Heart right ventricle (tissue), 16 donors: ENCODE results near the gene TAF9B. TPM values are rescaled to one million over a fixed set of nuclear protein-coding genes. Genes with fewer than 3 reads are reported as not detected.
A peak's percentile ranks its signal among the peaks of the same experiment; 100 is the strongest.
"Not testable (repeated sequence)": the region's sequence is repeated elsewhere in the genome, so short reads cannot be mapped to it uniquely, and the experiment has no call there.

Source experiments
- ATAC-seq, 8 donors: fragments of 200-7000 bp; cut with Tn5 transposase; one replicate each; pipeline ENCODE4 v1.9.1; 2020; ENCODE audit warnings: mild to moderate bottlenecking in 8 of 8, moderate library complexity in 8 of 8, moderate number of reproducible peaks in 1 of 8
- DNase-seq, 2 donors: peaks; one replicate each; pipeline ENCODE4 v3.0.0-alpha.2; 2020
- H3K27ac ChIP-seq, 10 donors: fragments of 200-600 bp; sonication (generic) in 2 of 10; one replicate each; pipeline versions ENCODE4 v1.5.0 to v1.8.0; 2020 to 2022; ENCODE audit warnings: mild to moderate bottlenecking in 3 of 10
- H3K27me3 ChIP-seq, 7 donors: fragments of 200-600 bp; one replicate each; pipeline ENCODE4 v1.8.0; 2021 to 2022; ENCODE audit warnings: mild to moderate bottlenecking in 2 of 7
- H3K36me3 ChIP-seq, 9 donors: fragments of 200-600 bp; sonication (generic) in 1 of 9; one replicate each; pipeline versions ENCODE4 v1.5.0 to v1.8.0; 2020 to 2022; ENCODE audit warnings: mild to moderate bottlenecking in 2 of 9
- H3K4me1 ChIP-seq, 9 donors: fragments of 200-600 bp; sonication (generic) in 1 of 9; one replicate each; pipeline versions ENCODE4 v1.5.0 to v1.8.0; 2020 to 2022; ENCODE audit warnings: mild to moderate bottlenecking in 4 of 9
- H3K4me3 ChIP-seq, 10 donors: fragments of 200-600 bp; sonication (generic) in 2 of 10; one replicate each; pipeline versions ENCODE4 v1.5.0 to v1.8.0; 2020 to 2022; ENCODE audit warnings: mild to moderate bottlenecking in 7 of 10, moderate library complexity in 2 of 10
- H3K9me3 ChIP-seq, 11 donors: fragments of 200-600 bp in 10 of 11; sonication (generic) in 2 of 11; one replicate each; pipeline versions ENCODE4 v1.5.0 to v1.8.0; 2013 to 2022; ENCODE audit warnings: mild to moderate bottlenecking in 2 of 11, control low read depth in 1 of 11, moderate library complexity in 1 of 11
- WGBS, 2 donors: extraction: QIAGEN DNeasy Blood & Tissue Kit; methylation state at CpG; one replicate each; pipeline ENCODE4 v1.1.7; 2013; ENCODE audit warnings: inconsistent platforms in 1 of 2; 5-methylcytosine and 5-hydroxymethylcytosine counted together
- intact Hi-C, 10 donors: fragments of 100-400 bp; cut with DNase I; formaldehyde crosslinking; loops; one replicate each; pipeline versions ENCODE4 v1.11.1 to v1.14.2; 2022
- polyA plus RNA-seq, 2 donors: library from polyadenylated mRNA; stranded (reverse); fragments of 200-250 nt; gene quantifications; one replicate each; pipeline ENCODE4 v1.2.3, GENCODE V29; 2013
- total RNA-seq, 10 donors: library from RNA; stranded (reverse); fragmentation: NEBNext Ultra II Directional in 3 of 10; extraction: Animal tissue kit (Norgen Biotek cat#: 25700) in 3 of 10; gene quantifications; one replicate each; pipeline versions ENCODE4 v1.2.1 to v1.2.4, GENCODE V29; 2021 to 2023
- TF ChIP-seq, protein P1 (sequence below), 9 donors: fragments of 200-600 bp; sonication (generic) in 2 of 9; IDR thresholded peaks; one replicate each; pipeline versions ENCODE4 v1.5.0 to v1.8.0; 2021 to 2022; ENCODE audit warnings: antibody characterized with exemption in 9 of 9, mild to moderate bottlenecking in 5 of 9, moderate library complexity in 1 of 9
- donor health status: Arrhythmogenic right ventricular cardiomyopathy.
- donor health status: ischemic (EF 13 %, LVEDD 7.1; RV severe dilation, severe dysfunction).
- donor health status: healthy with polysubstance abuse.
- donor health status: DM: no; HTN: yes; CAD: no.
- donor health status: DM: no; HTN: no; CAD: no.
- donor health status: ischemic (EF 25% LVEDD 6.9; RV normal size, moderate dysfunction).
- donor health status: ischemic (EF 25% LVEDD 5.7; RV mildly dilated, moderate dysfunction).
- donor health status: healthy.
- donor health status: DM: yes; HTN: yes; CAD: no.
- donor health status: Ischemic cardiomyopathy.
- donor health status: ischemic (EF 35%, LVEDD 5.7; RV mildly dilated, moderate dysfunction).
- donor health status: nonischemic (EF 11% LVEDD 7.7; RV severe dilation, severe dysfunction).
- donor health status: DM: yes; HTN: yes; CAD: no.
- donor health status: PGD.
- donor health status: ischemic (EF 29% LVEDD 5.4; RV normal size, mild dysfunction).
- donor health status: nonischemic (EF 23%, LVEDD 6.1; RV moderate dilation, normal function).

TAF9B gene
- total and polyA plus RNA-seq, 12 donors = 9.8 to 27.8 (median 21.0) TPM

DNA sequence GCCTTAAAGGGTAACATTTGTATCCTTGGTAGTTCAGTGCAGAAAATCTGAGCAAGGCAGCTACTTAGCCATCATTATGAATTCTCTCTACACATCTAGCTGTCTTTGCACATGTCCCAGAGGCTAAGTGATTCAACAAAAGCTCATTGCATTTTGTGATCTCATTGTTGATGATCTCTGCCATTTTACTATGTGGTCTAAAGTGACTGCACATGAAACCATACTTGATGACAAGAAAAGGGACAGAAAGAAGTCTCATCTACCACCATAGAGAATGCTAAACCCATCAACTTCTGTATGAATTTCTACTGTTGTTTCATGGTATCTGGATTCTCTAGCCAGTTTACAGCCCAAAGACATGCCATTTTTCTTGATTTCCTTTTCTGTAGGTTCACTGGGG is 41.3 kb downstream of the TAF9B start:
- intact Hi-C loops = no loop called here
- Histone ChIP-seq H3K4me1 (peaks cover 0 to under 1% (median 0%) of the 10 kb centered on the region in 9 donors), H3K27me3 (peaks cover 0 to 18% (median 0%) of the 10 kb centered on the region in 7 donors), H3K27ac (no peak overlapping the region), H3K4me3 (no peak overlapping the region), H3K36me3 (no peaks in the 10 kb centered on the region), H3K9me3 (no peaks in the 10 kb centered on the region)
- DNase-seq = no peak
- TF ChIP-seq, protein P1, sequence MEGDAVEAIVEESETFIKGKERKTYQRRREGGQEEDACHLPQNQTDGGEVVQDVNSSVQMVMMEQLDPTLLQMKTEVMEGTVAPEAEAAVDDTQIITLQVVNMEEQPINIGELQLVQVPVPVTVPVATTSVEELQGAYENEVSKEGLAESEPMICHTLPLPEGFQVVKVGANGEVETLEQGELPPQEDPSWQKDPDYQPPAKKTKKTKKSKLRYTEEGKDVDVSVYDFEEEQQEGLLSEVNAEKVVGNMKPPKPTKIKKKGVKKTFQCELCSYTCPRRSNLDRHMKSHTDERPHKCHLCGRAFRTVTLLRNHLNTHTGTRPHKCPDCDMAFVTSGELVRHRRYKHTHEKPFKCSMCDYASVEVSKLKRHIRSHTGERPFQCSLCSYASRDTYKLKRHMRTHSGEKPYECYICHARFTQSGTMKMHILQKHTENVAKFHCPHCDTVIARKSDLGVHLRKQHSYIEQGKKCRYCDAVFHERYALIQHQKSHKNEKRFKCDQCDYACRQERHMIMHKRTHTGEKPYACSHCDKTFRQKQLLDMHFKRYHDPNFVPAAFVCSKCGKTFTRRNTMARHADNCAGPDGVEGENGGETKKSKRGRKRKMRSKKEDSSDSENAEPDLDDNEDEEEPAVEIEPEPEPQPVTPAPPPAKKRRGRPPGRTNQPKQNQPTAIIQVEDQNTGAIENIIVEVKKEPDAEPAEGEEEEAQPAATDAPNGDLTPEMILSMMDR (IDR thresholded peaks at IDR 0.05) = no peak
- ATAC-seq = no peak

DNA sequence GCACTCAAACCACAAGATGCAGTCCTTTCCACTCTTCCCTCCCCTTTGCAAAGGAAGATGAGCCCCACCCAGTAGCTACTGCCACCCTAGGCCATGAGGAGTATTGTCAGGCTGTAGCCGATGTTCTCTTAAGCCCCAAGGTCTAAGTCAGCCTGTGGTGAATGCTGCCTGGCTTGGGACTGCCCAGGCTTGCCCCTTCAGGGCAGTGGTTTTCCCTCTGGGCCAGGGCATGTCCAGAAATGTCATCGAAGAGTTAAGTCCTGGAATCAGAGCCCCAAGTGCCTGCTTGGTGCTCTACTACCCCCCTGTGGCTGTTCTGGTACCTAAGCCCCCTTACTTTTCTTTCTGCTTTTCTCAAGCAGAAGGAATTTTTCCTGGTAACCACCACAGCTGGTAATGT is 47.2 kb downstream of the TAF9B start:
- Histone ChIP-seq H3K36me3 (no peaks in the 10 kb centered on the region), H3K4me3 (no peak overlapping the region), H3K9me3 (peaks cover 0 to 5% (median 0%) of the 10 kb centered on the region in 11 donors), H3K27ac (no peak overlapping the region), H3K4me1 (no peaks in the 10 kb centered on the region), H3K27me3 (peaks cover 0 to 9% (median 0%) of the 10 kb centered on the region in 7 donors)
- ATAC-seq (peak in 1 of 8 donors; percentile 10), DNase-seq (no peak)
- WGBS, 2 donors = 17 to 28% methylated on average over 2 of the region's 2 CpGs
- intact Hi-C loops = no loop called here
- TF ChIP-seq, protein P1 (IDR thresholded peaks at IDR 0.05) = peak in 5 of 9 donors; percentile 11 to 35 (median 25)

DNA sequence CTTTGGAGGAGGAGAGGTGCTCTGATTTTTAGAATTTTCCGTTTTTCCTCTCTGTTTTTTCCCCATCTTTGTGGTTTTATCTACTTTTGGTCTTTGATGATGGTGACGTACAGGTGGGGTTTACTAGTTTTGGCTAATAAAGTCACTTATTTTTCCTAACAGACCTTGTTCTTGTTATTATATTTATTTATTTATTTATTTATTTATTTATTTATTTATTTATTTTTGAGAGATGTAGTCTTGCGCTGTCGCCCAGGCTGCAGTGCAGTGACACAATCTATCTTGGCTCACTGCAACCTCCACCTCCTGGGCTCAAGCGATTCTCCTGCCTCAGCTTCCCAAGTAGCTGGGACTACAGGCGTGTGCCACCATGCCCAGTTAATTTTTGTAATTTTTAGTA is 58.0 kb downstream of the TAF9B start:
- ATAC-seq, H3K9me3 ChIP-seq, H3K4me1 ChIP-seq, H3K4me3 ChIP-seq, intact Hi-C loops, DNase-seq, H3K27ac ChIP-seq, H3K27me3 ChIP-seq, H3K36me3 ChIP-seq: not testable (repeated sequence)
- 93 to 97% methylated on average over 6 of the region's 6 CpGs for WGBS, 2 donors

Other genes with a start within 250 kb of the TAF9B start
- 10 to 100 TPM; 45.1 to 72.7 (median 52.8) TPM for gene MAGT1, start 244.2 kb downstream of the TAF9B start, total RNA-seq
- gene MAGT1, start 244.2 kb downstream of the TAF9B start, polyA plus RNA-seq = 10 to 100 TPM; 15.7 to 45.4 TPM
- 1,000 to 10,000 TPM in 9 of 10 donors, 100 to 1,000 TPM in 1; 915 to 1,917 (median 1,407) TPM for gene COX7B, start 240.2 kb downstream of the TAF9B start, total RNA-seq
- 1,000 to 10,000 TPM; 3,138 to 7,586 TPM for gene COX7B, start 240.2 kb downstream of the TAF9B start, polyA plus RNA-seq
- 1 to 10 TPM; 4.9 to 7.6 (median 6.5) TPM for gene ATP7A, start 229.0 kb downstream of the TAF9B start, total RNA-seq
- gene ATP7A, start 229.0 kb downstream of the TAF9B start, polyA plus RNA-seq = 1 to 10 TPM; 1.3 to 1.9 TPM
- not detected for gene PGAM4, start 170.0 kb downstream of the TAF9B start, total RNA-seq
- gene PGAM4, start 170.0 kb downstream of the TAF9B start, polyA plus RNA-seq = not detected
- 100 to 1,000 TPM; 414 to 824 (median 460) TPM for gene PGK1, start 35.4 kb downstream of the TAF9B start, total RNA-seq
- gene PGK1, start 35.4 kb downstream of the TAF9B start, polyA plus RNA-seq = 100 to 1,000 TPM in 1 of 2 donors, 10 to 100 TPM in 1; 46.6 to 253 TPM
- gene CYSLTR1, start 188.0 kb upstream of the TAF9B start, total RNA-seq = 1 to 10 TPM in 6 of 10 donors, under 1 TPM in 4; 0.35 to 2.5 (median 1.1) TPM
- gene CYSLTR1, start 188.0 kb upstream of the TAF9B start, polyA plus RNA-seq = under 1 TPM; 0.26 to 0.51 TPM